Smooth muscle cell (in vitro differentiated cells): ENCODE data around the gene PTPRE. TPM values are rescaled to one million over a fixed set of nuclear protein-coding genes. Genes with fewer than 3 reads are reported as not detected.

Experiments
- DNase-seq: peaks from one replicate; lab custom pipeline; 2025; ENCODE audit not compliant: unreplicated experiment; lab: John Stamatoyannopoulos, UW
- H2AFZ ChIP-seq: fragments of 200-600 bp; sonication (generic); 2 replicates; pipeline ENCODE4 v1.6.0; 2016; ENCODE audit warnings: antibody characterized with exemption, low read depth, mild to moderate bottlenecking
- H3F3A ChIP-seq: fragments of 200-600 bp; sonication (generic); 2 replicates; pipeline ENCODE4 v1.6.0; 2017; ENCODE audit warnings: antibody characterized with exemption, low read depth
- H3K27ac ChIP-seq: fragments of 200-600 bp; sonication (generic); 2 replicates; pipeline ENCODE4 v1.5.1; 2016; ENCODE audit warnings: low read depth, mild to moderate bottlenecking
- H3K27me3 ChIP-seq: fragments of 200-600 bp; sonication (generic); 2 replicates; pipeline ENCODE4 v1.6.1; 2016; ENCODE audit warnings: low read depth, mild to moderate bottlenecking
- H3K36me3 ChIP-seq: fragments of 200-600 bp; sonication (generic); 2 replicates; pipeline ENCODE4 v1.5.1; 2016; ENCODE audit warnings: low read depth
- H3K4me1 ChIP-seq: fragments of 200-600 bp; sonication (generic); 2 replicates; pipeline ENCODE4 v1.5.1; 2016; ENCODE audit warnings: low read depth
- H3K4me2 ChIP-seq: fragments of 200-600 bp; sonication (generic); 2 replicates; pipeline ENCODE4 v1.6.0; 2016; ENCODE audit warnings: mild to moderate bottlenecking
- H3K4me3 ChIP-seq: fragments of 200-600 bp; sonication (generic); 2 replicates; pipeline ENCODE4 v1.5.1; 2016; ENCODE audit warnings: mild to moderate bottlenecking
- H3K79me2 ChIP-seq: fragments of 200-600 bp; sonication (generic); 2 replicates; pipeline ENCODE4 v1.6.0; 2016; ENCODE audit warnings: low read depth, mild to moderate bottlenecking
- H3K9ac ChIP-seq: fragments of 200-600 bp; sonication (generic); 2 replicates; pipeline ENCODE4 v1.6.0; 2016; ENCODE audit warnings: low read depth
- H3K9me3 ChIP-seq: fragments of 200-600 bp; sonication (generic); replicated peaks from 2 replicates; pipeline ENCODE4 v1.5.1; 2016; ENCODE audit warnings: low read depth
- H4K20me1 ChIP-seq: fragments of 200-600 bp; sonication (generic); 2 replicates; pipeline ENCODE4 v1.6.0; 2016; ENCODE audit warnings: low read depth
- WGBS: methylation state at CpG from one replicate; pipeline ENCODE4 v1.1.7; 2016; ENCODE audit warnings: low lambda C conversion rate; 5-methylcytosine and 5-hydroxymethylcytosine counted together
- polyA plus RNA-seq: library from polyadenylated mRNA; unstranded; fragments of >200 nt; fragmentation: Nextera tagmentation; extraction: Ambion mirVana; gene quantifications from 2 replicates; pipeline ENCODE4 v1.2.1, GENCODE V29; 2016
- total RNA-seq: library from RNA; depleted of rRNA; stranded (reverse); fragments of >200 nt; gene quantifications from 2 replicates; pipeline ENCODE4 v1.2.3, GENCODE V29; 2014
- TF ChIP-seq, protein P1 (sequence below): fragments of 200-600 bp; sonication (generic); IDR thresholded peaks from 2 replicates; pipeline ENCODE4 v1.5.1; 2017; ENCODE audit warnings: borderline replicate concordance, mild to moderate bottlenecking, antibody characterized with exemption; ENCODE audit not compliant: insufficient read depth, poor library complexity, severe bottlenecking

PTPRE gene
- total and polyA plus RNA-seq, 2 experiments from 2014 or later, result 17.1 to 22.7 TPM

DNA sequence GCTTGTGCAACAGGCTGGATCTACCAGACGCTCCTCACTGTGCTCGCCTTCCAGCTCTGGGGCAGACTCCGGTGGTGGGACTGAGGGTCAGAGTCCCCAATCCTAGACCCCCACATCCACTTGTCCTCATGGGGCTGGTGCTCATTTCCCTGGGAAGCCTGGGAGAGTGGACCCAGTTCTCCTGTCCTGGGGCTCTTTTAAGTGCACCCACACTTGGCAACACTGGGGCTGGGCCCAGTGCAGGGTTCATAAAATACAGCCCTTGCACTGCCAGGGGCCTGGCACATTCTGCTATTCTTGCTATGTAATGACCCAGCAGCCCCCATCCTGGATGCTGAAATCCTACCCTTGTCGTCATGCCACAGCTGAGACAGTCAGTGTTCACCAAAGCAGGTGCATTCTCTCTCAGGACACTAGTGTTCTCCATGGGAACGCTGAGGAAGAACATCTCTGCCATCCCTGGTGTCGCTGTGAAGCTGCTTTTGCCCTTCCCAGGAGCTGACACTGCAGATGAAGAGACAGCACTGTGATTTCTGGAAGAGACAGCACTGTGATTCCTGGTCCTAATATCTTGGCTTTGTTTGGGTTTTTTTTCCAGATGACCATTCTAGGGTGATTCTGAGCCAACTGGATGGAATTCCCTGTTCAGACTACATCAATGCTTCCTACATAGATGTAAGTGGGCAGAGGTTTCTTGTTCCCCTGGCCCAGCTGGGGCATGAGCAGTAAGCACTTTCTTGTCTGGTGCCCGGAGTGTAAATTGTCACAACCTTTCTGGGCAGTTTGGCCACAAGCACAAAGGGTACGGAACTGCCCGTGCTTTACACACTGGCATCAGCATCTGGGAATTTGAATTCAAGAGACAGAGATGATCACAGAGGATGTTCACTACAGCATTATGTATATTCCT is 153.7 kb downstream of the PTPRE start:
- Histone ChIP-seq H3K4me2 (no peak overlapping the region), H3K4me3 (no peak overlapping the region), H3K27me3 (no peaks in the 10 kb centered on the region), H3K9ac (no peak overlapping the region), H3K36me3 (no peaks in the 10 kb centered on the region), H3K9me3 (no peaks in the 10 kb centered on the region), H2AFZ (no peak overlapping the region), H3K79me2 (no peaks in the 10 kb centered on the region), H3K4me1 (peaks cover 24% of the 10 kb centered on the region), H3F3A (peaks cover 10% of the 10 kb centered on the region), H4K20me1 (no peaks in the 10 kb centered on the region), H3K27ac (no peak overlapping the region)
- TF ChIP-seq, protein P1, sequence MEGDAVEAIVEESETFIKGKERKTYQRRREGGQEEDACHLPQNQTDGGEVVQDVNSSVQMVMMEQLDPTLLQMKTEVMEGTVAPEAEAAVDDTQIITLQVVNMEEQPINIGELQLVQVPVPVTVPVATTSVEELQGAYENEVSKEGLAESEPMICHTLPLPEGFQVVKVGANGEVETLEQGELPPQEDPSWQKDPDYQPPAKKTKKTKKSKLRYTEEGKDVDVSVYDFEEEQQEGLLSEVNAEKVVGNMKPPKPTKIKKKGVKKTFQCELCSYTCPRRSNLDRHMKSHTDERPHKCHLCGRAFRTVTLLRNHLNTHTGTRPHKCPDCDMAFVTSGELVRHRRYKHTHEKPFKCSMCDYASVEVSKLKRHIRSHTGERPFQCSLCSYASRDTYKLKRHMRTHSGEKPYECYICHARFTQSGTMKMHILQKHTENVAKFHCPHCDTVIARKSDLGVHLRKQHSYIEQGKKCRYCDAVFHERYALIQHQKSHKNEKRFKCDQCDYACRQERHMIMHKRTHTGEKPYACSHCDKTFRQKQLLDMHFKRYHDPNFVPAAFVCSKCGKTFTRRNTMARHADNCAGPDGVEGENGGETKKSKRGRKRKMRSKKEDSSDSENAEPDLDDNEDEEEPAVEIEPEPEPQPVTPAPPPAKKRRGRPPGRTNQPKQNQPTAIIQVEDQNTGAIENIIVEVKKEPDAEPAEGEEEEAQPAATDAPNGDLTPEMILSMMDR, result no peak
- 96% methylated on average over 9 of the region's 9 CpGs for WGBS
- DNase-seq, result no peak

DNA sequence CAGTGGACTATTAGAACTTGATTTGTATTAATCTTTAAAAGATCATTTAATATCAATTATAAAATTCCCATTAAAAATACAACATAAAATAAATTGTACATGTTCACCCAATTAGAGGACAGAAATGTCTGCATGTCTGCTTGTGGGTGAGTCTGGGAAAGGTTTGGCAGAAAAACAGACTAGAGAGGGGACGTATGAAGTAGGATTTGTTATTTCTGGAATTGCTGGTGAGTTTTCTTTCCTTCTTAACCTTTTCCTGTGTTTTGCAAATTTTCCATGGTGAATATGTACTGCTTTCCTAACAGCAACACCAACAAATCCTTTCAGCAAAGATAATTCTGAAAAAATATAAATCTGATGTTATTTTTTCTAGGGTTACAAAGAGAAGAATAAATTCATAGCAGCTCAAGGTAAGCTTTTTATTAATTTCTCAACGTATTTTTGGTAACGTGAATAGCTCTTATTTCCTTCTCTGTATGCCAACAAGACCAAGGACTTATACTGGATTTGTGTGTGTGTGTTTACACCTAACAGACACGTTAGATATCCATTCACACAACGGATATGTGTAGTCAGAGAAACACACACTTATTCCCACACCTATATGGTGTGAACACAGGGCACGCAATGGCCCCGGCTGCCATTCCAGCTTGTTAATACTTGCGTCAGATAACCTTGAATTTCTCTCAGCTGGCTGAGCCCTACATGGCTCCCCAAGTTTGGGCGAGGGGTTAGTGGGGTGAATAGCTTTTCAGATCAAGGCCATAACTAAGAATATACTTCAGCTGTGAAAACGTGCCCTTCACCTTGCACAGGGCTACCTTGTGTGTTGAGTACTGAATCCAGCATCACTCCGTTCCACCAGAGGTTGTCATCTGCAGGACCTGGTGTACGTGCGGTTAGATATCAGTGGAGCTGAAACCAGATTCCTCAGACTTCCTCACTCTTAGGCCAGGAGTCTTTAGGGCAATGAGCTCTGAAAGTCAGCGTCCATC is 154.7 kb downstream of the PTPRE start:
- WGBS, result 85% methylated on average over 14 of the region's 14 CpGs
- Histone ChIP-seq H3K27ac (no peak overlapping the region), H3K9ac (no peak overlapping the region), H3K4me1 (peaks cover 24% of the 10 kb centered on the region), H3K9me3 (no peaks in the 10 kb centered on the region), H3K4me3 (no peak overlapping the region), H3K36me3 (no peaks in the 10 kb centered on the region), H3F3A (peaks cover 10% of the 10 kb centered on the region), H3K4me2 (no peak overlapping the region), H3K79me2 (no peaks in the 10 kb centered on the region), H3K27me3 (no peaks in the 10 kb centered on the region), H2AFZ (no peak overlapping the region), H4K20me1 (no peaks in the 10 kb centered on the region)
- no peak for DNase-seq
- TF ChIP-seq, protein P1, result no peak

DNA sequence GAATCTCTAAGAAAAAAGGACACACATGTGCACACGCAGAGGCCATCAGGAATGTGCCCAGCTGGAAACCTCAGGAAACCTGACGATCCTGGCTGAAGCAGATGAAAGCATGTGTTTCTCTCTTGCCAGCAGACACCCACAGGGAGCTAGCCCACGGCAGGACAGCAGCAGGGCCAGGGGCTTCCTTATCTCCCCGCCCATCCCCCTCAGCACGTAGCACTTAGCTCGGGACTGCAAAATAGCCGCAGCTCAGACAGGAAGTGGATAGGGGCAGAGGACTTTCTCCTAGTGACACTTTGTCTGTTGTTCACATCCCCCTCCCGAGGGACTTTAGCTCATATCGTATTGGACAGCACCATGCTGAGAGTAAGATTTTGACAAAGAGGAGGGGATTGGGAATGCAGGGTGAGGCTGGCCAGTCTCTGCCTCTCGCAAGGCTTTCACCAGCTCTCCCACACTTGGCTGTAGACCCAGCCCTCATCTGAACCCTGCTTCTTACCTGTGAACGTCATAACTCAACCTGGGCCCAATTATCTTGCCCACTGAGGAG is 155.5 kb downstream of the PTPRE start:
- no peaks in the 10 kb centered on the region for H3K36me3 ChIP-seq
- H3K9me3 ChIP-seq, result no peaks in the 10 kb centered on the region
- peaks cover 10% of the 10 kb centered on the region for H3F3A ChIP-seq
- DNase-seq, result no peak
- peak overlapping the region; percentile 73 for H3K9ac ChIP-seq
- no peaks in the 10 kb centered on the region for H4K20me1 ChIP-seq
- H3K4me3 ChIP-seq, result no peak overlapping the region
- no peaks in the 10 kb centered on the region for H3K27me3 ChIP-seq
- no peak overlapping the region for H2AFZ ChIP-seq
- peak overlapping the region; percentile 10 for H3K4me2 ChIP-seq
- no peaks in the 10 kb centered on the region for H3K79me2 ChIP-seq
- H3K4me1 ChIP-seq, result peaks cover 24% of the 10 kb centered on the region
- TF ChIP-seq, protein P1, result no peak
- H3K27ac ChIP-seq, result peak overlapping the region; percentile 92
- WGBS, result 30% methylated on average over 11 of the region's 11 CpGs
